Activated CD8-positive, alpha-beta memory T cell treated with anti-CD3 and anti-CD28 coated beads for 1 hour (primary cell): ENCODE data around the gene ZNF322.

ENCODE experiments used
- DNase-seq, 2 donors: peaks; one replicate each; pipeline ENCODE4 v3.0.0-alpha.2; 2020; ENCODE audit warnings: low read depth in 1 of 2; ENCODE audit errors: extremely low read depth in 1 of 2

ZNF322 gene

DNA sequence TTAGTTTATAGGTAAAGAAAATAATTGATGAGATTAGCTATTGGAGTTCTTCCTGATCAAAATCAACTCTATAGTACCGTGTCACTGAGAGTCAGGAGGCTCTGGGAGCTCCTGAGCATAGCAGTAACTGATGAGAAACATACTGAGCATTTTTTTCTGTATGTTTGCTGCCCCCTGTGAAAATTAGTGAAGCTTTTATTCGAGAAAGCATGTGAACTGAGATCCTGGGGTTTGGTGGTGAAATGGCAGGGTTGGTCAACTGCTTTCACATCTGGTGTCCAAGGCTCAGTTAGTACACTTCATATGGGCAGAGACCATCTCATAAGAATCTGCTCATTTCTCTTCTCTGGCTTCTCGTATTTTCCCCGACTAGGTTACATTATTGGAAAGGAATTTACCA is 66.9 kb downstream of the ZNF322 start:
- no peak for DNase-seq

DNA sequence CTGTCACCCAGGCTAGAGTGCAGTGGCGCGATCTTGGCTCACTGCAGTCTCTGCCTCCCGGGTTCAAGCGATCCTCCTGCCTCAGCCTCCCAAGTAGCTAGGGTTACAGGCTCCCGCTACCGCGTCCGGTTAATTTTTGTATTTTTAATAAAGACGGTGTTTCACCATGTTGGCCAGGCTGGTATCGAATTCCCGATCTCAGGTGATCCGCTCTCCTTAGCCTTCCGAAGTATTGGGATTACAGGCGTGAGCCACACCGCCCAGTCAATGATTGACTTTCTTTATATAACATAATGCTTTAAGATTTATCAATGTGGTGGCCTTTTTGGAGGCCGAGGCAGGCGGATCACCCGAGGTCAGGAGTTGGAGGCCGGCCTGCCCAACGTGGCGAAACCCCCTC is 70.6 kb downstream of the ZNF322 start:
- no peak for DNase-seq
